ENCODE data around the gene FBXO42. TPM values are rescaled to one million over a fixed set of nuclear protein-coding genes. Genes with fewer than 3 reads are reported as not detected.
A peak's percentile ranks its signal among the peaks of the same experiment; 100 is the strongest.

Gene FBXO42
- total and polyA plus RNA-seq, 9 of the 15 experiments (the other 6 are each of a cell fraction or from before 2014, with no cell fraction given), result 7.2 to 24.8 (median 17.4) TPM

GRCh38 chr1:16366722-16367257 is 14.5 kb upstream of the FBXO42 start, which contains the start of gene SZRD1:
TSS of gene SZRD1 (plus strand) at chr1:16367242. CDS start at chr1:16367258, 16 bp downstream.
- Histone ChIP-seq H3K27me3 (ENCODE audit: control insufficient read depth in 2 of 2, insufficient read depth in 2 of 2, low read length in 2 of 2) (no peaks in the 10 kb centered on the region), H4K20me1 (replicated peaks; ENCODE audit: control insufficient read depth, insufficient read depth, low read length) (peaks cover 26% of the 10 kb centered on the region), H3K9me1 (ENCODE audit: control insufficient read depth, insufficient read depth, low read length) (no peaks in the 10 kb centered on the region), H3K9me3 (replicated peaks; ENCODE audit: control insufficient read depth, insufficient read depth, low read depth, low read length) (no peaks in the 10 kb centered on the region), H3K4me1 (replicated peaks in 1 of 2; ENCODE audit: control insufficient read depth in 2 of 2, insufficient read depth in 2 of 2, low read length in 2 of 2) (peaks cover 7 to 14% of the 10 kb centered on the region in 2 experiments; a peak in 3 of 5 replicates), H3K79me2 (ENCODE audit: control insufficient read depth, insufficient read depth, low read length) (peaks cover 47% of the 10 kb centered on the region), H3K36me3 (ENCODE audit: control insufficient read depth, insufficient read depth, low read length) (peaks cover 6% of the 10 kb centered on the region; the same call in 2 of the 3 replicates), H2AFZ (ENCODE audit: low read depth, low read length) (peak within 1 kb of the TSS; percentile 99), H3K4me2 (ENCODE audit: insufficient read depth, low read length) (peak within 1 kb of the TSS; percentile 83), H3K27ac (ENCODE audit: extremely low read depth, low read depth, low read length) (peak within 1 kb of the TSS; percentile 94), H3K4me3 (peak within 1 kb of the TSS; percentile 87), H3K9ac (ENCODE audit: insufficient read depth in 1 of 2, low read depth in 2 of 2, low read length in 2 of 2) (peak within 1 kb of the TSS; percentile 88 to 95)
- DNase-seq (ENCODE audit: extremely low read depth in 1 of 4, low spot score in 3 of 4) (peak; percentile 94 to 100 (median 96)), ATAC-seq (peak; percentile 92), FAIRE-seq (peak; percentile 98)
- ChIA-PET POLR2A (interaction anchor here (0.8 to 3.1 kb wide), 4 partner anchors 11 to 25 kb away, joined by 3 to 18 read pairs (median 6); partner anchors contain the start of gene FBXO42), CTCF (ENCODE audit: low intra/inter-chr PET ratio) (interaction anchor here (0.5 kb wide), 1 partner anchor 11 kb away, joined by 4 read pairs; no protein-coding TSS in a partner anchor)
- intact Hi-C loops (cut with micrococcal nuclease), result loop anchor here (1.0 to 5.0 kb wide), 3 partner anchors 74 to 284 kb away; partner anchors contain the start of gene NECAP2
- in situ Hi-C loops (cut with MboI), result no loop called here
- BruUV-seq (replicated peaks), result no TSS peak
- WGBS (ENCODE audit: insufficient coverage, low coverage, missing lambda C conversion rate), result 0% methylated on average over 20 of the region's 24 CpGs
- TF ChIP-seq RUNX1 (IDR thresholded peaks at IDR 0.05; ENCODE audit: low read depth) (peak; percentile 80; the same call in 1 of the 2 replicates), PTBP1 (IDR thresholded peaks at IDR 0.05; ENCODE audit: low read depth, low read length) (no peak), ZNF134 (CRISPR knock-in tag; conservative IDR thresholded peaks at IDR 0.05) (0 out of 2 replicates have a peak, but pooled peaks have one; percentile 11), ELF4 (CRISPR knock-in tag; IDR thresholded peaks at IDR 0.05) (peak; percentile 87), HINFP (tag; conservative IDR thresholded peaks at IDR 0.05; ENCODE audit: low read depth) (0 out of 2 replicates have a peak, but pooled peaks have one; percentile 8), CCAR2 (IDR thresholded peaks at IDR 0.05; ENCODE audit: low read depth, low read length) (no peak), SIN3A (IDR thresholded peaks at IDR 0.05; ENCODE audit: borderline replicate concordance in 2 of 2, control insufficient read depth in 1 of 2, low read depth in 2 of 2, low read length in 2 of 2) (no peak; a peak in 1 of 4 replicates), CC2D1A (IDR thresholded peaks at IDR 0.05) (no peak), ZNF311 (CRISPR knock-in tag; IDR thresholded peaks at IDR 0.05) (peak; percentile 50; the same call in 1 of the 2 replicates), KHSRP (IDR thresholded peaks at IDR 0.05) (no peak), HMBOX1 (IDR thresholded peaks at IDR 0.05) (no peak), SNIP1 (IDR thresholded peaks at IDR 0.05; ENCODE audit: low read depth) (no peak), FOS (IDR thresholded peaks at IDR 0.05; ENCODE audit: extremely low read depth, insufficient read length) (no peak), ATF3 (IDR thresholded peaks at IDR 0.05) (no peak), ATF3 (CRISPR knock-in tag; conservative IDR thresholded peaks at IDR 0.05) (peak; percentile 37; the same call in 1 of the 2 replicates), NELFE (IDR thresholded peaks at IDR 0.05; ENCODE audit: insufficient read depth, insufficient read length) (no peak), PYGO2 (tag; IDR thresholded peaks at IDR 0.05) (no peak), NR4A1 (CRISPR knock-in tag; IDR thresholded peaks at IDR 0.05) (no peak), NR4A1 (tag; IDR thresholded peaks at IDR 0.05) (no peak), ZNF507 (tag; conservative IDR thresholded peaks at IDR 0.05) (no peak), SMAD3 (CRISPR knock-in tag; conservative IDR thresholded peaks at IDR 0.05) (peak; percentile 55; the same call in 1 of the 2 replicates)

All from K562 (cell line).